Measurements from ENCODE around the gene MEIOSIN.

- TF ChIP-seq CTCF (IDR thresholded peaks at IDR 0.05) (no peak), POLR2A (IDR thresholded peaks at IDR 0.05) (no peak)
These were observed 12.4 kb downstream of the MEIOSIN start for GRCh38 chr19:45745606-45746005.

All from transverse colon (tissue), 3 donors.